GM12872 (cell line): Measurements from ENCODE around the gene ATP8A1.

Experiments
- CTCF ChIP-seq: IDR thresholded peaks from 3 replicates; pipeline ENCODE4 v1.5.1; 2011; ENCODE audit warnings: low read depth, mild to moderate bottlenecking, low read length, moderate library complexity; ENCODE audit not compliant: insufficient read depth

The ATP8A1 gene

DNA sequence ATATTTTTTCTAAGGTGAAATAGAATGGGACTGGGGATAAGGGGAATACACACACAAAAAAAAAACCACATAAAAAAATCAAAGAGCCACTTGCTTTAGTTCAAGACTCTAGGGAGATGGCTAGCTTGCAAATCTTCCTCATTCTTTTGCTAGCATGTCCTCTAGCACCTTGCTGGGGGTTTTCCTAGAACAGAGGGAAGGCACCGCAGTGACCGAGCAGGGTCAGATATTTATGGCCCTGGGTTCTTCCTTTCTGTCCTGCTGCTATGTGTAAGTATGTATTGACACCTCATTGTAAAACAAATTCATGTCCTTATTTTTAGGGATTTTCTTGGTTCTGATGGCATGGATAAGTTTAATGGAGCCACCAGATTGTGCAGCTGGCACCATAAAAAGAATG is 178.4 kb downstream of the ATP8A1 start:
- no peak for TF ChIP-seq CTCF

GRCh38 chr4:42474406-42474805 is 182.5 kb downstream of the ATP8A1 start:
- no peak for TF ChIP-seq CTCF

DNA sequence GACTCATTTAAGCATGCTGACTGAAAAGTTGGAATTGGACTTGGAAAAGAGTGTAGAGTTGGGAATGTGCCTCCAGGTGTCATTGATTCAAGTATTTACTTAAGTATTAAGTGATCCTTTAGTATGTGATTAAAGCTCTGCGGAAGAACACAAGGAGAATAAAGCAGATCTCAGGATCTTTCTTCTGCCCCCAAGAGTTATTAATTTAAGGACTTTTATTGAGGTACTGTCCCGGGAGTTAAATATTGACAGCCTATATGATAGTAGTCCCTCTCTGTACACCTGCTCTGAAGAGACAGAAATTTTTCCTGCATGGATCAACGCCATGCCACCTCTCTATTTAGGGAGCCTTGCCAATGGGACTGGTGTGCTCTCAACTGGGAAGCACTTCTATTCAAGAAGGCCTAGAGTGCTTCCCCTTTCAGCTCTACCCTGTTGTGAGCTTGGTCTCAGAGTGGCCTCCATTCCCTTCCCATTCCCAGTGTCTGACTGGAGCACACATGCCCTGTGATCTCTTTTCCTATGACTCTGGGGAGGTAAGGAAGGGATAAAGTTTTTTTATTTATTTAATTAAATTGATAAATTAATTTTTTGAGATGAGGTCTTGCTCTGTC is 183.7 kb downstream of the ATP8A1 start:
- TF ChIP-seq CTCF, result no peak

- no peak for TF ChIP-seq CTCF
These were observed 185.0 kb downstream of the ATP8A1 start for GRCh38 chr4:42471896-42472295.

DNA sequence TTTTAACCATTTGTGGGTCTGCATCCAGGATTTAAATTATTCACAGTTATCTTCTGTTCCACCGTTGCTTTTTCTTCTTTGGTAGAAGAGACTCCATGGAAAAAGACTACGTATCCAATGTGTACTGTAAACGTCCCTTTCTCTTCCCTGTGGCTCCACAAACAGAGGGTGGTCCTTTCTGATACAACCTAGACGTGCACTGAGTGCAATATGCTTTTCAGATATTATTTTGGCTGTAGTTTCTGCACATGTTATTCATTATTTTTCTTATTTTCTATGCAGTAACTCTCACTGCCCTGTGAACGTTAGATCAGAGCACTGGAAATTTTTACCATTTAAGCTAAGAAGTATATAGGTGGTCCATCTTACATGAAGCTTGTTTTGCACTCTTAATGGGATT is 186.9 kb downstream of the ATP8A1 start:
- no peak for TF ChIP-seq CTCF

DNA sequence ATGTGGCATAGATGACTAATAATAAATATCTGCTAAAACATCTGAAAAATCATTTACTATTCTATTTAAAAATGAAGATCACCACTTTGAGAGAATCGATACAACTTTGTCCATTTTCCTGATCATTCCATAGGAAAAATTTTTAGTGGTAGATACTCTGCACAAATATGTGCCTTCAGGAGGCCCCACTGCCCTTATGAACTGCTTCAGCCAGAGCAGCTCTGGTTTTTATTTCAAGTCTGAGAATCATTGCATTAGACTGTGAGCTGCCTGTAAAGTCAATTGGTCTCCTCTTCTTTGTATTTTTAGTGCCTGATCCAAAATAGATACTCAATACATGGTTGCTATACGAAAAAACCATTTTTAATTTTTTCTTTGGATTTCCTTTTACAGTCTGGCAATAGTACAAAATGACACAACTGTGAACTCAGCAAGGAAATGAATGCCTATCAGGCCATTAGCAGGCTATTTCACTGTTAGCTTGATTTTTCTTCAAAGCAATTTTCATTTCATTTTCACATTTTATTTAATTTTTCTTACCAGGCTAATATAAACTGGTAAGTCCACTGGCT is 190.5 kb downstream of the ATP8A1 start:
- TF ChIP-seq CTCF, result no peak

- TF ChIP-seq CTCF, result no peak
These were observed 192.3 kb downstream of the ATP8A1 start for GRCh38 chr4:42464550-42465094.
